ENCODE results near the gene MORN5.

DNA sequence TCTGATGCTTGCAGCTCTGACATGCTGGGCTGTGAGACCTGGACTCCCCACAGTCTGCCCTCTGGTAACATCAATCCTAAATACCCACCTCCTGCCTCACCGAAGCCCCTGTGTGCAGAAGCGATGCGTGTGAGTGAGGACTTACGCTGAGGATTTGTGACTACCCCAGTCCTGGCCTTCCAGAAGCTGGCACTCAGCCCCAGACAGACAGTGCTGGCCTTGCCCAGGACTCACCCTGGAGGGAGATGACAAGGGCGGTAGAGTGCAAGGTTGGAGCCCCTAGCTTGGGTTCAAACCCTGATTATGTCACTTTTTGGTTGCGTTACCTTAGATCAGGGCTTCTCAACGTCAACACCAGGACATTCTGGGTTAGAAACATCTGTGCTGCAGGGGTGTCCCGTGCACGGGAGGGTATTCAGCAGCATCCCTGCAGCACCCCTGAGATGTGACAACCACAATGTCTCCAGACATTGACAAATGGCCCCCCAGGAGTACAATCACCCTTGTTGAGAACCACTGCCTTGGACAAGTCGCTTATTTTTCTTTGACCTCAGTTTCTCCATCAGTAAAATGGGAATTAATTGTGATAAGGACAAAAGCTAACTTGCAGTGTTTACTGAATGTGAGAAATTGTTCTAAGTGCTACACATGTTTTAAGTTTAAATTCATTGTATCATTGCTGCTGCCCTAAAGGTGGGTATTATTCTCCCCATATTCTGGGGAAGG is 43.1 kb upstream of the MORN5 start:
- TF ChIP-seq, protein P1, sequence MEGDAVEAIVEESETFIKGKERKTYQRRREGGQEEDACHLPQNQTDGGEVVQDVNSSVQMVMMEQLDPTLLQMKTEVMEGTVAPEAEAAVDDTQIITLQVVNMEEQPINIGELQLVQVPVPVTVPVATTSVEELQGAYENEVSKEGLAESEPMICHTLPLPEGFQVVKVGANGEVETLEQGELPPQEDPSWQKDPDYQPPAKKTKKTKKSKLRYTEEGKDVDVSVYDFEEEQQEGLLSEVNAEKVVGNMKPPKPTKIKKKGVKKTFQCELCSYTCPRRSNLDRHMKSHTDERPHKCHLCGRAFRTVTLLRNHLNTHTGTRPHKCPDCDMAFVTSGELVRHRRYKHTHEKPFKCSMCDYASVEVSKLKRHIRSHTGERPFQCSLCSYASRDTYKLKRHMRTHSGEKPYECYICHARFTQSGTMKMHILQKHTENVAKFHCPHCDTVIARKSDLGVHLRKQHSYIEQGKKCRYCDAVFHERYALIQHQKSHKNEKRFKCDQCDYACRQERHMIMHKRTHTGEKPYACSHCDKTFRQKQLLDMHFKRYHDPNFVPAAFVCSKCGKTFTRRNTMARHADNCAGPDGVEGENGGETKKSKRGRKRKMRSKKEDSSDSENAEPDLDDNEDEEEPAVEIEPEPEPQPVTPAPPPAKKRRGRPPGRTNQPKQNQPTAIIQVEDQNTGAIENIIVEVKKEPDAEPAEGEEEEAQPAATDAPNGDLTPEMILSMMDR (IDR thresholded peaks at IDR 0.05; ENCODE audit: poor library complexity, severe bottlenecking): no peak
- TF ChIP-seq EZH2 (IDR thresholded peaks at IDR 0.05; ENCODE audit: borderline replicate concordance, insufficient read depth, low read length, poor library complexity, severe bottlenecking): no peak
- no peak for TF ChIP-seq POLR2AphosphoS5 (IDR thresholded peaks at IDR 0.05)
- no peak for TF ChIP-seq SMC3 (conservative IDR thresholded peaks at IDR 0.05; ENCODE audit: poor library complexity)
- TF ChIP-seq TAF1 (IDR thresholded peaks at IDR 0.05; ENCODE audit: low read depth): no peak
- TF ChIP-seq EP300 (conservative IDR thresholded peaks at IDR 0.05; ENCODE audit: poor library complexity, severe bottlenecking): no peak
- TF ChIP-seq, protein P2, sequence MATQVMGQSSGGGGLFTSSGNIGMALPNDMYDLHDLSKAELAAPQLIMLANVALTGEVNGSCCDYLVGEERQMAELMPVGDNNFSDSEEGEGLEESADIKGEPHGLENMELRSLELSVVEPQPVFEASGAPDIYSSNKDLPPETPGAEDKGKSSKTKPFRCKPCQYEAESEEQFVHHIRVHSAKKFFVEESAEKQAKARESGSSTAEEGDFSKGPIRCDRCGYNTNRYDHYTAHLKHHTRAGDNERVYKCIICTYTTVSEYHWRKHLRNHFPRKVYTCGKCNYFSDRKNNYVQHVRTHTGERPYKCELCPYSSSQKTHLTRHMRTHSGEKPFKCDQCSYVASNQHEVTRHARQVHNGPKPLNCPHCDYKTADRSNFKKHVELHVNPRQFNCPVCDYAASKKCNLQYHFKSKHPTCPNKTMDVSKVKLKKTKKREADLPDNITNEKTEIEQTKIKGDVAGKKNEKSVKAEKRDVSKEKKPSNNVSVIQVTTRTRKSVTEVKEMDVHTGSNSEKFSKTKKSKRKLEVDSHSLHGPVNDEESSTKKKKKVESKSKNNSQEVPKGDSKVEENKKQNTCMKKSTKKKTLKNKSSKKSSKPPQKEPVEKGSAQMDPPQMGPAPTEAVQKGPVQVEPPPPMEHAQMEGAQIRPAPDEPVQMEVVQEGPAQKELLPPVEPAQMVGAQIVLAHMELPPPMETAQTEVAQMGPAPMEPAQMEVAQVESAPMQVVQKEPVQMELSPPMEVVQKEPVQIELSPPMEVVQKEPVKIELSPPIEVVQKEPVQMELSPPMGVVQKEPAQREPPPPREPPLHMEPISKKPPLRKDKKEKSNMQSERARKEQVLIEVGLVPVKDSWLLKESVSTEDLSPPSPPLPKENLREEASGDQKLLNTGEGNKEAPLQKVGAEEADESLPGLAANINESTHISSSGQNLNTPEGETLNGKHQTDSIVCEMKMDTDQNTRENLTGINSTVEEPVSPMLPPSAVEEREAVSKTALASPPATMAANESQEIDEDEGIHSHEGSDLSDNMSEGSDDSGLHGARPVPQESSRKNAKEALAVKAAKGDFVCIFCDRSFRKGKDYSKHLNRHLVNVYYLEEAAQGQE (IDR thresholded peaks at IDR 0.05; ENCODE audit: borderline replicate concordance): no peak
- TF ChIP-seq MXI1 (conservative IDR thresholded peaks at IDR 0.05; ENCODE audit: poor library complexity, severe bottlenecking): no peak
- no peak for TF ChIP-seq RAD21 (conservative IDR thresholded peaks at IDR 0.05)

Measured in neural cell (in vitro differentiated cells).